Measurements from ENCODE around the gene LRRC37A2.
"Not testable (repeated sequence)": the region's sequence is repeated elsewhere in the genome, so short reads cannot be mapped to it uniquely, and the experiment has no call there.

The LRRC37A2 gene

DNA sequence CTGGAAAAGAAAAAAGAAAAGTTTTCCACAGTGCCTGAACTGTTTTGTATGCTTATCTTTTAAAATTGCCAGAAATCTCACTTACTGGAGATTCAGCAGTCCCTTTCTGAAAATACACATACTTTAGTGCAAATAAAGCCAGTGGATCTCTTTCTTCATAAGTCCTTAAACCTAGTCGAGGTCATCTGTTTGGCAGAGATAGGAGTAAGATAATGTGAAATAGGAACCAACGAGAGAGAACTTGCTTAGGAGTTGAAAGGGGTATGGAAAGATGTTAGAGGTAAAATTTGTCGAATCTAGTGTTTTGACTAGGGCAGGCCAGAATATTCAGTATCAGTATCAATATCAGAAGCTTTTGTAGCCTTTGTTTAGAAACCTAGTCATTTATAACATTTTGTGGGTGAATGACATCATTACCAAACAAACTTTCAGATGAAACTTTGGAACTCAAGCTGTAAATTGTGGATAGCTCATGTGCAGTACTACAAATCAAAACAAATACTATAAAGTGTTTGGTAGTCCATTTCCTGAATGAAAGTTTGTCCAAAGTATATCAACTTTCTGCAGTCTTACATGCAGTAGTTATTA is 86.2 kb downstream of the LRRC37A2 start:
- not testable (repeated sequence) for DNase-seq (ENCODE audit: low read depth in 2 of 2)

DNA sequence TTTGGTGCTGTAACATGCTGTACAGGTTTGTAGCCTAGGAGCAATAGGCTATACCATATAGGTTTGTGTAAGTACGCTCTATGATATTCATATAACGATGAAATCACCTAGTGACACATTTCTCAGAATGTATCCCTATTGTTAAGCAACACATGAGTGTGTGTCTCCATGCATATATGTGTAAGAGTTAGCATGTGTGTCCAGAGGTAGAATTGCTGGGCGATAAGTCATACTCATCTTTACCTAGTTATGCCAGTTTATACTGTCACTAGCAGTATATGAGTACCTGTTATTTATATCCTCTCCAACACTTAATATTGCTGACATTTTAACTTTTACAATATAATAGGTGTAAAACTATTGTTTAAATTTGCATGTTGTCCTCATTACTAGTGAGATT is 88.5 kb downstream of the LRRC37A2 start:
- DNase-seq (ENCODE audit: low read depth in 2 of 2), result not testable (repeated sequence)

DNA sequence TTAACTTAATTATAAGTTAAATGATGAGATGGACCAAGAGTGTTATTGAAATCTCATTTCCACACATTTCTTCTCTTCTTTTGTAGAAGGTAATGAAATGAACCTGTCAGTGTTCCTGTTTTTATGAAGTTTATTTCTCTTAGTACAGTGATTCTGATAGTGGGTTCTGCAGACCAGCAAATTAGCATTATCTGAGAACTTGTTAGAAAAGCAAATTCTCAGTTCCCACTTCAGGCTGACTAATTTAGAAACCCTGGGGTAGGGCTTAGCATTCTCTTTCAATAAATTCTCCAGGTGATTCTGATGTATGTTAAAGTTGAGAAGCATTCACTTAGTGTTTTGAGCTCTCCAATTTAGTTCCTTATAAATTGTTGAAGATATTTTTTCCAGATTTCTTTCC is 90.9 kb downstream of the LRRC37A2 start:
- not testable (repeated sequence) for DNase-seq (ENCODE audit: low read depth in 2 of 2)
